H9 (cell line): ENCODE data around the gene SCRN1. TPM values are rescaled to one million over a fixed set of nuclear protein-coding genes. Genes with fewer than 3 reads are reported as not detected.

Experiments used
- DNase-seq: peaks from one replicate; pipeline ENCODE4 v3.0.0-alpha.2; 2017
- H2AFZ ChIP-seq: one replicate; pipeline ENCODE4 v1.6.1; 2013; ENCODE audit warnings: mild to moderate bottlenecking, low read length, control low read depth, moderate library complexity
- H2AK5ac ChIP-seq: 2 replicates; pipeline ENCODE4 v1.6.1; 2013; ENCODE audit warnings: low read length, control low read depth, mixed read lengths; ENCODE audit not compliant: insufficient read length
- H2BK120ac ChIP-seq: one replicate; pipeline ENCODE4 v1.6.1; 2013; ENCODE audit warnings: low read depth, mild to moderate bottlenecking, low read length, control low read depth, inconsistent platforms; ENCODE audit not compliant: poor library complexity, severe bottlenecking
- H2BK12ac ChIP-seq: 2 replicates; pipeline ENCODE4 v1.6.1; 2013; ENCODE audit warnings: low read length, control low read depth, mixed read lengths, low read depth; ENCODE audit not compliant: insufficient read length
- H2BK15ac ChIP-seq: 2 replicates; pipeline ENCODE4 v1.6.1; 2013; ENCODE audit warnings: low read depth, low read length, control low read depth
- H2BK20ac ChIP-seq: one replicate; pipeline ENCODE4 v1.6.1; 2013; ENCODE audit warnings: low read depth, mild to moderate bottlenecking, low read length, control low read depth, inconsistent platforms; ENCODE audit not compliant: poor library complexity, severe bottlenecking
- H2BK5ac ChIP-seq: 2 replicates; pipeline ENCODE4 v1.6.1; 2013; ENCODE audit warnings: low read length, control low read depth, mixed read lengths; ENCODE audit not compliant: insufficient read length
- H3K14ac ChIP-seq: 2 replicates; pipeline ENCODE4 v1.6.1; 2013; ENCODE audit warnings: low read length, control low read depth; ENCODE audit not compliant: insufficient read depth
- H3K18ac ChIP-seq: 2 replicates; pipeline ENCODE4 v1.6.1; 2013; ENCODE audit warnings: low read depth, mild to moderate bottlenecking, mixed read lengths, low read length, control low read depth; ENCODE audit not compliant: insufficient read length
- H3K23ac ChIP-seq: 2 replicates; pipeline ENCODE4 v1.6.1; 2013; ENCODE audit warnings: low read length, control low read depth, mixed read lengths, low read depth; ENCODE audit not compliant: insufficient read length
- H3K23me2 ChIP-seq: 2 replicates; pipeline ENCODE4 v1.6.1; 2013; ENCODE audit warnings: low read depth, mild to moderate bottlenecking, mixed read lengths, low read length, control low read depth; ENCODE audit not compliant: insufficient read length, poor library complexity, severe bottlenecking
- H3K27ac ChIP-seq: 2 replicates; pipeline ENCODE4 v1.5.1; 2013; ENCODE audit warnings: low read length, control low read depth, mixed read lengths, low read depth; ENCODE audit not compliant: insufficient read length
- H3K27me3 ChIP-seq: 2 replicates; pipeline ENCODE4 v1.6.1; 2013; ENCODE audit warnings: low read length, control low read depth, inconsistent platforms; ENCODE audit not compliant: insufficient read depth
- H3K4ac ChIP-seq: 2 replicates; pipeline ENCODE4 v1.6.1; 2013; ENCODE audit warnings: low read depth, mild to moderate bottlenecking, control low read depth, inconsistent platforms, low read length, moderate library complexity
- H3K4me1 ChIP-seq: 2 replicates; pipeline ENCODE4 v1.6.1; 2013; ENCODE audit warnings: low read length, control low read depth, inconsistent platforms; ENCODE audit not compliant: insufficient read depth
- H3K4me2 ChIP-seq: 2 replicates; pipeline ENCODE4 v1.6.1; 2013; ENCODE audit warnings: low read length, control low read depth, mixed read lengths; ENCODE audit not compliant: insufficient read length, insufficient read depth
- H3K56ac ChIP-seq: 2 replicates; pipeline ENCODE4 v1.6.1; 2013; ENCODE audit warnings: low read depth, mild to moderate bottlenecking, mixed read lengths, low read length, control low read depth; ENCODE audit not compliant: insufficient read length
- H3K79me1 ChIP-seq: 2 replicates; pipeline ENCODE4 v1.6.1; 2013; ENCODE audit warnings: low read depth, mild to moderate bottlenecking, moderate library complexity, low read length, control low read depth, inconsistent platforms; ENCODE audit not compliant: insufficient read depth, poor library complexity, severe bottlenecking
- H3K79me2 ChIP-seq: 2 replicates; pipeline ENCODE4 v1.6.1; 2013; ENCODE audit warnings: low read length, control low read depth, inconsistent platforms; ENCODE audit not compliant: insufficient read depth
- H3K9ac ChIP-seq: 2 replicates; pipeline ENCODE4 v1.6.1; 2013; ENCODE audit warnings: low read length, control low read depth, mixed read lengths; ENCODE audit not compliant: insufficient read length; ENCODE audit errors: extremely low read depth
- H3K9me3 ChIP-seq: one replicate; pipeline ENCODE4 v1.6.1; 2013; ENCODE audit warnings: low read depth, low read length, inconsistent platforms; ENCODE audit not compliant: control insufficient read depth
- H3T11ph ChIP-seq: one replicate; pipeline ENCODE4 v1.6.1; 2013; ENCODE audit warnings: mild to moderate bottlenecking, low read length, control low read depth, inconsistent platforms
- H4K20me1 ChIP-seq: one replicate; pipeline ENCODE4 v1.6.1; 2013; ENCODE audit not compliant: control insufficient read depth, insufficient read length, insufficient read depth
- H4K5ac ChIP-seq: 2 replicates; pipeline ENCODE4 v1.6.1; 2013; ENCODE audit warnings: low read depth, mild to moderate bottlenecking, mixed read lengths, low read length, control low read depth; ENCODE audit not compliant: insufficient read length
- H4K8ac ChIP-seq: replicated peaks from 2 replicates; pipeline ENCODE4 v1.6.1; 2013; ENCODE audit warnings: low read length, control low read depth, mixed read lengths, low read depth; ENCODE audit not compliant: insufficient read length
- H4K91ac ChIP-seq: 2 replicates; pipeline ENCODE4 v1.6.1; 2013; ENCODE audit warnings: low read depth, mild to moderate bottlenecking, moderate library complexity, mixed read lengths, low read length, control low read depth; ENCODE audit not compliant: insufficient read length
- H3K27ac Mint-ChIP-seq, 3 experiments: 2 replicates in 2 of 3; 3 replicates in 1 of 3; pipeline ENCODE4 v1.8.0; 2020 to 2021; ENCODE audit warnings: mixed read lengths in 3 of 3, mild to moderate bottlenecking in 1 of 3, moderate library complexity in 1 of 3
- H3K27me3 Mint-ChIP-seq: 2 replicates; pipeline ENCODE4 v1.8.0; 2021; ENCODE audit warnings: low read depth, mild to moderate bottlenecking, moderate library complexity, mixed read lengths
- H3K36me3 Mint-ChIP-seq, 3 experiments: 2 replicates in 2 of 3; 3 replicates in 1 of 3; pipeline ENCODE4 v1.8.0; 2020 to 2021; ENCODE audit warnings: low read depth in 3 of 3, mixed read lengths in 3 of 3; ENCODE audit not compliant: insufficient read depth in 1 of 3
- H3K4me1 Mint-ChIP-seq, 2 experiments: 2 replicates each; pipeline ENCODE4 v1.8.0; 2020; ENCODE audit warnings: mixed read lengths in 2 of 2
- H3K4me3 Mint-ChIP-seq, 2 experiments: 2 replicates in 1 of 2; 3 replicates in 1 of 2; pipeline ENCODE4 v1.8.0; 2020 to 2021; ENCODE audit warnings: mild to moderate bottlenecking in 2 of 2, mixed read lengths in 2 of 2, moderate library complexity in 1 of 2
- H3K9me3 Mint-ChIP-seq, 2 experiments: 2 replicates in 1 of 2; 3 replicates in 1 of 2; pipeline ENCODE4 v1.8.0; 2020; ENCODE audit warnings: mild to moderate bottlenecking in 2 of 2, mixed read lengths in 2 of 2, moderate library complexity in 1 of 2
- WGBS: extraction: QIAGEN DNeasy Blood & Tissue Kit; methylation state at CpG from one replicate; pipeline ENCODE4 v1.1.7; 2013; ENCODE audit warnings: missing lambda C conversion rate, low lambda C conversion rate, mixed read lengths; ENCODE audit not compliant: insufficient read length; ENCODE audit errors: extremely low coverage; 5-methylcytosine and 5-hydroxymethylcytosine counted together
- total RNA-seq: library from RNA; stranded (reverse); gene quantifications from 2 replicates; pipeline ENCODE4 v1.2.1, GENCODE V29; 2021
- TF ChIP-seq, protein P1 (sequence below): fragments of 200-600 bp; sonication (generic); conservative IDR thresholded peaks from 3 replicates; pipeline ENCODE4 v1.8.0; 2021; ENCODE audit warnings: antibody characterized with exemption, mild to moderate bottlenecking

SCRN1 gene
- total RNA-seq, 1 experiment from 2014 or later, result 101 TPM

- H3K9me3 ChIP-seq, result no peaks in the 10 kb centered on the region
- no peaks in the 10 kb centered on the region for H4K20me1 ChIP-seq
- H2AFZ ChIP-seq, result no peak overlapping the region
- no peak overlapping the region for H3K4me3 Mint-ChIP-seq
- DNase-seq, result no peak
- no peak overlapping the region for H3K4me2 ChIP-seq
- TF ChIP-seq, protein P1, sequence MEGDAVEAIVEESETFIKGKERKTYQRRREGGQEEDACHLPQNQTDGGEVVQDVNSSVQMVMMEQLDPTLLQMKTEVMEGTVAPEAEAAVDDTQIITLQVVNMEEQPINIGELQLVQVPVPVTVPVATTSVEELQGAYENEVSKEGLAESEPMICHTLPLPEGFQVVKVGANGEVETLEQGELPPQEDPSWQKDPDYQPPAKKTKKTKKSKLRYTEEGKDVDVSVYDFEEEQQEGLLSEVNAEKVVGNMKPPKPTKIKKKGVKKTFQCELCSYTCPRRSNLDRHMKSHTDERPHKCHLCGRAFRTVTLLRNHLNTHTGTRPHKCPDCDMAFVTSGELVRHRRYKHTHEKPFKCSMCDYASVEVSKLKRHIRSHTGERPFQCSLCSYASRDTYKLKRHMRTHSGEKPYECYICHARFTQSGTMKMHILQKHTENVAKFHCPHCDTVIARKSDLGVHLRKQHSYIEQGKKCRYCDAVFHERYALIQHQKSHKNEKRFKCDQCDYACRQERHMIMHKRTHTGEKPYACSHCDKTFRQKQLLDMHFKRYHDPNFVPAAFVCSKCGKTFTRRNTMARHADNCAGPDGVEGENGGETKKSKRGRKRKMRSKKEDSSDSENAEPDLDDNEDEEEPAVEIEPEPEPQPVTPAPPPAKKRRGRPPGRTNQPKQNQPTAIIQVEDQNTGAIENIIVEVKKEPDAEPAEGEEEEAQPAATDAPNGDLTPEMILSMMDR, result no peak
- no peaks in the 10 kb centered on the region for H3K79me2 ChIP-seq
- no peak overlapping the region for H3T11ph ChIP-seq
- H3K56ac ChIP-seq, result no peak overlapping the region
- no peak overlapping the region for H3K27ac Mint-ChIP-seq
- no peak overlapping the region for H3K9ac ChIP-seq
- H2BK15ac ChIP-seq, result no peak overlapping the region
- peaks cover 8 to 18% of the 10 kb centered on the region in 2 experiments for H3K9me3 Mint-ChIP-seq
- H3K14ac ChIP-seq, result no peak overlapping the region
- H2AK5ac ChIP-seq, result no peak overlapping the region
- no peaks in the 10 kb centered on the region for H3K4me1 Mint-ChIP-seq
- no peaks in the 10 kb centered on the region for H3K4me1 ChIP-seq
- no peak overlapping the region for H4K5ac ChIP-seq
- no CpG with 5 or more reads among the region's 6 CpGs for WGBS
- H3K36me3 Mint-ChIP-seq, result peaks cover 17 to 41% (median 22%) of the 10 kb centered on the region in 3 experiments
- H2BK20ac ChIP-seq, result no peak overlapping the region
- H3K23me2 ChIP-seq, result no peaks in the 10 kb centered on the region
- H3K23ac ChIP-seq, result no peak overlapping the region
- H2BK12ac ChIP-seq, result no peak overlapping the region
- H4K91ac ChIP-seq, result no peak overlapping the region
- H3K18ac ChIP-seq, result no peak overlapping the region
- H3K27me3 ChIP-seq, result no peaks in the 10 kb centered on the region
- no peak overlapping the region for H2BK5ac ChIP-seq
- no peak overlapping the region for H3K27ac ChIP-seq
- no peaks in the 10 kb centered on the region for H3K27me3 Mint-ChIP-seq
- no peak overlapping the region for H3K4ac ChIP-seq
- H4K8ac ChIP-seq, result no peak overlapping the region
- no peak overlapping the region for H2BK120ac ChIP-seq
- H3K79me1 ChIP-seq, result no peaks in the 10 kb centered on the region
Measured at GRCh38 chr7:29895559-29895958, 94.0 kb downstream of the SCRN1 start.
